ENCODE data around the gene APOBEC2.
A peak's percentile ranks its signal among the peaks of the same experiment; 100 is the strongest.

Gene APOBEC2

DNA sequence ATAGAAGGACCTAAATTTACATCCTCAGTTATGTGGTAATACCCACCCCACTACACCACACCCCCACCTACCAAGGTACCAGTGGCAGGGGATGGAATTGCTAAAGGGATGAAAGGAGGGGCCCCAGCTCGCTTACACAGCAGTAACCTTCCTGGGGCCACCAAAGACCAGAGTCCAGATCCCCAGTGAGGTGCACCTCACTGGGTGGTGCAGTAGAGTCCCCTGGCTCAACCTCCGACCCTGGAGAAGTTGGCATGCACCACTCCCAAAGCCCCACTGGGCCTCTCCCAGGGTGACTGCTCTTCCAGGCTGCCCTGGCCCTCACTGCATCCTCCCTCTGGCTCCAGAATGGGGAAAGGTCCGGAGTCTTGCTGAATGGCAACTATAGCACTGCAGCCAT lies 14.8 kb upstream of the APOBEC2 start:
- no peak for DNase-seq (ENCODE audit: low spot score)

DNA sequence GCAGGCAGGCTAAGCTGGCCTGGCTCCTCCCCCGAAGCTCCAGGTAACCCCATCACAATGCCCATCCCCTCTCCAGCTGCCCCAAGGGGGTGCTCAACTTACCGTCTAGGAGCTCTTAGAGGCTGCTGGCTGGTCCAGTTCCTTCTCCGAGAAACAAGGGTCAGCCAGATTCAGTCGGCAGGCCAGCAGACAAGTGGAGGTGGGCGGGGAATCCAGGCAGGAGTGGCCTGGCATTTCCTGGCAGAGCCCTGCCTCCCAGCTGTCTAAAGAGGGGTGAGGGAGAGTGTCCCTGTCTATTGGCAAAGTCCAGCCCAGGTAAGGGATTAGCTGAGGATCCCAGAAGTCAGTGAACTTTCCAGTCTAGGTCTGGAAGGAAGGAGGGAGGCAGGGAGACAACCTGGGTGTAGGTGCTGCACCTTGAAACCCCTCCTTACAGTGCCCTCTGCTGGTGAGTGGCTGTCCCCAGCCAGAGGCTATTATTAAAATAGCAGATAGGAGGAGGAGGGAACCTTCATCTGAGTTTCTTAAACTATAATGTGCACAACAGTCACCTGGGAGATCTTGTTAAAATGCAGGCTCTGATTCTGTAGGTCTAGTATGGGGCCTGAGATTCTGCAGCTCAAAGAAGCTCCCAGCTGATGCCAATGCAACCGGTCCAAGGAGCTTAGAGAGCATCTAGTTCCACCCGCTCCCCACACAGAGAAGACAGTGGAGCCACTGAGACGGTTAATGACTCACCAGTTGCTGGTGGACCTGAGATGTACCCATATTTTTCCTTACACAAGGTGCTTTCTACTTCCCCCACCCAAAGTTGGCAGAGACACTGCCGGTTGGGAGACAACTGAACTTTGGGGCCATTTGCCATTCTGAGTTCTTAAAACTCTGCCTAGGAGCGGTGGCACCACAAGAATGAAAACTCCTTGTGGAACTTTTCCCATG lies 13.7 kb upstream of the APOBEC2 start, which contains the start of gene UNC5CL:
TSS of gene UNC5CL (minus strand) at position 162 of the 939 bp plus-strand sequence. CDS start 4,147 bp downstream, outside the sequence.
- peak; percentile 60 for DNase-seq (ENCODE audit: low spot score)

DNA sequence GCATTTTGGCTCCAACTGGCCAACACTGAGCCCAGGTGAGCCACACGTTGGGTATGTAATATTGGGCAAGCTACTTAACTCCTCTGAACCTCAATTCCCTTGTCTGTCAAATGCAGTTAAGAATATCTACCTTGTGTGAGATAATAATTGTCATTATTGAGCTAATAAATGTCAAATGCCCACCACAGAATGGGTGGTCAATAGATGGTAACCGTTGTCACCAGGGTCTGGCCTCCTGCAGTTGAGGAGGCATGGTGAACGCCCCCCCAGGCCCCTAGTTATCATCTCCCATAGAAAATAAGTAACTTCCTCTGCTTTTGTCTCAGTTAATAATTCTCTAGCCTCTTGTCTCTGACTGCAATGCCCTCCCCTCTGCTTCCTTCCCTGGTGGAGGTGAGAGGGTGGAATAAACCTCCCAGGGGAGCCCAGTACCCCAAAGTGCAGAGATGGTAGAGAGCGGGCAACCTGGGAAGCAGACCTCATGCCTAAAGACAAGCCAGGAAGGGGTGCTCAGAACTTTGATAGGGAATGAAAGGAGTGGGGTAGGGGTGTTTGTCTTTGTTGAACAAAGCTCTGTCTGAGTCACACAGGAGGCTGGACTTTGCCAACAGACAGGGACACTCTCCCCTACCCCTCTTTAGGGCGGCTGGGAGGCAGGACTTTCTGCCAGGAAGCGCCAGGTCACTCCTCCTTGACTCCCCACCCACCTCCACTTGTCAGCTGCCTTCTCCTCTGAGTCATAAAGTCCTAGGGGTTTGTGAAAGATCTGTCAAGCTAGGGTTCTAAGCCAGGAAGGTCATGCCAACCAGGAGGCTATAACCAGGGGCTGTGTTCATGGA lies 12.7 kb upstream of the APOBEC2 start:
- peak; percentile 26 for DNase-seq (ENCODE audit: low spot score)

- DNase-seq (ENCODE audit: low spot score): no peak
Measured at GRCh38 chr6:41040940-41041536, 12.0 kb upstream of the APOBEC2 start.

DNA sequence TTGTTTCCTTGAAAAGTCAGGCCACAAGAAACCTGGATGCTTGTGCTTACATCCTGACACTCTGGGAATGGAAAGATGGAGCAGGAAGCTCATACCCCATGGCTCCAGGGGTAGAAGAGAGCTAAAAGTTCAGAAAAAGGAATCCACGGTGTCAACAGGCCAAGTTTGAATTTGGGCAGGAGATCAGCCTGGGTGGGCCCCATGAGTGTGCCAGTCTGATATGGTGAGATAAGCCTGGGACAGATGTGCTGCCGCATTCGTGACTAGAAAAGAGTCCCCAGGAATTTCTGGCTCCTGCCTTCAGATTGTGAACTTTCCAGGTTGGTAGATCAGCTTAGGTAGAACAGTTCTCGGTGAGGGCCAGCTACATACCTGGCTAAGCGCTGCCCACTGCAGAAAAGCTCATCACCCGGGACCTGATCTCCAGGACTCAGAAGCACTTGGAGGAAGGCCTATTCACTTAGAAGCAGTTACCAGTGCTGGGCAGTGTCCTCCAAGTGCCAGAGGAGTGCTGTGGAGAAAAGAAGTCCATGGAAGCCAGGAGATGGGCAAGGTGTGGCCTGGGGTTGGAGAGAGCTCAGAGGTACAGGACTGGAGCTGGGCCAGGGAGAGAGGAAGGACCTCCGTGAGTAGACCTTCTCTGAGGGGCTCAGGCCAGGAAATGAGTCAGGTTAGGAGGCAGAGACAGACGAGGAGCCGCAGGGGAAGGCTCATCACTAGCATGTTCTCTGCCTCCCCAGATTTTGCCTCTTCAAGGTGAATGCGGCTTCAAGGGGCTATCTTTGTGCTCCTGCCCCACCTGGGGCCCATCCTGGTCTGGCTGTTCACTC lies 10.6 kb upstream of the APOBEC2 start, which contains the start of gene TSPO2:
TSS of gene TSPO2 (plus strand) at position 242 of the 830 bp plus-strand sequence. CDS start at position 761, 519 bp downstream.
- no peak for DNase-seq (ENCODE audit: low spot score)

GRCh38 chr6:41043151-41043550 lies 9.9 kb upstream of the APOBEC2 start:
- no peak for DNase-seq (ENCODE audit: low spot score)

GRCh38 chr6:41045664-41046063 lies 7.3 kb upstream of the APOBEC2 start:
- DNase-seq (ENCODE audit: low spot score): no peak

GRCh38 chr6:41046084-41046483 lies 6.9 kb upstream of the APOBEC2 start:
- DNase-seq (ENCODE audit: low spot score): no peak

DNA sequence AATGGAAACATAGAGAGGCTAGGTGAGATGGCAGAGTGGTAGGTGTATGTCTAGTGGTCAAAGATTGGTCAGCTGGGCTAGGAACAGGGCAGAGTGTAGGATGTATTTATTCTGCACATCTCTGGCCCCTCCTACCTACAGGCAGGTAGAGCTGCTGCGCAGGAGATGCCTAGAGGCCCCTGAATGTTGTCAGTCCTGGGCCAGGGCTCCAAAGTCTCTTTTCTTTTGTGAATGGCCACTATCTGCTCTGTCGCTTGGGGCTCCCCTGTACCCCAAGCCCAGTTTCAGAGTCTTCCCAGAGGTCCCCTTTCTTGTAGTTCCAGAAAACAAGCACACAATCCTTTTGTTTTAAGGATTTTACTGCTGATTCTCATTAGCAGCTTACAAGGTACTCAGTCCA lies 5.7 kb upstream of the APOBEC2 start:
- no peak for DNase-seq (ENCODE audit: low spot score)

GRCh38 chr6:41047745-41048732 lies 5.0 kb upstream of the APOBEC2 start:
- no peak for DNase-seq (ENCODE audit: low spot score)

DNA sequence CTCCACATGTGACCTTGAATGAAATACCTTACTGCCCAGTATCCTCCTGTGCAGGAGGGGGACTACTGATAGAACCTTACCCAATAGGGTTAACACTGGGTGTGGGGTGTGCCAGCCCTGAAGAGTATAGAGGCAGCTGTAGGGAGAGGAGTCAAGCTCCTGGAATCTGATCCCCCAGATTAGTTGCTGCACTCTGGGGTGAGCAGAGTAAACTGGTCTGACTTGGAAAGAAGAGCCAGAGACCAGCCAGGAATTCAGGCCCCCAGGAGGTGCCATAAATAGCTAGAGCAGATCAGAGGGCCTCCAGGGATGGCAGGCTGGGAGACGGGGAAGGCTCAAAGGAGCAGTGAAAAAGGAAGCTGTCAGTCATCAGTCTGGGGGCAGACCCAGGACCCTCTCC lies 3.5 kb upstream of the APOBEC2 start:
- no peak for DNase-seq (ENCODE audit: low spot score)

DNA sequence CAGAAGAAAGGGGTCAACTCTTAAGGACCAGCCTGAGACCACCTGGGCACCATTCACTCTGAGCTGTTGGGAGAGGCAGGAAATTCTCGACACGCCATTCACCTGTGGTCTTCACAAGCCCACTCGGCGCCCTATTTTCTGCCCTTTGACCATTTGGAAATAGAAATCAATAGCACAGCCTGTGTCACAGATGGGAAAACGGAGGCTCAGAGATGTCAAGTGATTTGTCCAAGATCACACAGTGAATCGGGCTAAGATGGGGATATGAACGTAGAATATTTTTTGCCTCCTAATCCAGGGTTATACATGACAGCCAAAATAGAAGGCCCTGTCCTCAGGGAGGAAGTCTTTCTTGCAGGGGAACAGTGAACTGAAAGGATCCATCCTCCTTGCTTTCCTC lies 3.0 kb upstream of the APOBEC2 start:
- no peak for DNase-seq (ENCODE audit: low spot score)

DNA sequence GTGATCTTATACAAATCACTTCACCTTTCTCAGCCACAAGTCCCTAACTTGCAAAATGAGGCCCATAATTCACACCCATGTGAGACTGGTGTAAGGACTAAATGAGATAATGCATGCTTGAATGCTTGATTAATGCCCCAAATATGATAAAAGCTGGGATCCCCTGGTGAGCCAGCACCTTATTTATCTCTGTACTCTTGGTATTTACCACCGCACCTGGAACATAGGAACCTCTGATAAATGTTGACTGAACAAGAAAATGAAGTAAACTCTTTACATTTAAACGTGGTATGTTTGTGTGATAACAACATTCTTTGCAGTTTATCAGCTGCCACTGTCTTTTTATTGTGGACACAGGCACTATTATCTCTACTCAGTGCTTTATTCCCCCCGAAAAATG lies 2.5 kb upstream of the APOBEC2 start:
- DNase-seq (ENCODE audit: low spot score): no peak

GRCh38 chr6:41051873-41052272 lies 1.1 kb upstream of the APOBEC2 start:
- no peak for DNase-seq (ENCODE audit: low spot score)

GRCh38 chr6:41054511-41054910 lies 1.5 kb downstream of the APOBEC2 start:
- no peak for DNase-seq (ENCODE audit: low spot score)

GRCh38 chr6:41055149-41055548 lies 2.1 kb downstream of the APOBEC2 start:
- DNase-seq (ENCODE audit: low spot score): no peak

DNA sequence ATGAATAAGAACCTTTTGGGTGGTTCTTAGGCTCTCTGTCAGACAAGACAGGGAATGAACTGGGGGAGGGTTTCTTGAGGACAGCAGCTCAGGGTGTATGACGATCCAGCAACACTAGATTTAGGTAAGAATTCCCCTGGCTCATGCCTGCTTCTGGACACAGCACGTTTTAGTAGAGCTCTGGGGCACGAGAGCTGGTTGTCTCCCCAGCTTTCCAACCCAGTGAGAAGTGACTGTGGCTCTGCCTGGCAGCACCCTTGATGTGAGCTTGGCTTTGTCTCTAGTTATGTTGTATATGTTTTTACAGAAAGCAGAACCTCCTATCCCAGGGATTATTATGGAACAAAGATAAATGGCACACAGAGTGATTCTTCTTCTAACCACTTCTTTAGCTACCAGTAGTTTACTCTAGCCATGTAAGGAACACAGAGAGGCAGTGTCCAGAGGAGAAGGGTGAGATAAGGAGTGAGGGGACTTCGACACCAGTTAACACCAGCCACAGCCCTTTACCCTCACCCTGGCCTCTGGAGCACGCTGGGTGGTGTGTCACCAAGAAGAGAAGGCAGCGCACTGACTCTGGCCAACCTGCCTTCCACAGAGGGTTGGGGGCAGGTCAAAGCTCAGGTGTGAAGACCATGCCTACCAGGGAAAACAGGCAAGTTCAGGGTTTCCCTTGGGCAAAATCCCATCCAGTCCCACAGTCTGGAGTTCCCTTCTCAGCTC lies 3.9 kb downstream of the APOBEC2 start:
- DNase-seq (ENCODE audit: low spot score): no peak

DNA sequence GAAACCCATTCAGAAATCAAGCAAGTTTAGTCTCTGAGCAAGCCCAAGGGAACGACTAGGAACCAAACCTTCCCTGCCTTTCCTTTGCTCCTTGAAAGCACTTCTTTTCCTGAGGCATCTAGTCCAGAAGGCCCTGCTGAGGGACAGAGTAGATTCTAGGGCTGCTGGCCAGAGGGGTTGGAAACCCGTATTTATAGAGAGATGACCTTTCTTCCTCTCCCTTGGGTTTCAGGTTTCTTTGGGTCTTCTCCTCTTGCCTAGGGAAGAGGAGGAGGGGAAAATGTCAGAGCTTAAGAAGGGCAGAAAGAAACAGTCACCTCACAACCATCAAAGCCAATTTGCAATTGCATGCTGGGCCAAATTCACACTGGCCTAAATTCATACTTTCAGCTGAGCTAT lies 5.8 kb downstream of the APOBEC2 start:
- DNase-seq (ENCODE audit: low spot score): no peak

GRCh38 chr6:41059556-41059955 lies 6.6 kb downstream of the APOBEC2 start:
- DNase-seq (ENCODE audit: low spot score): peak; percentile 67
